HepG2 (cell line): ENCODE measurements around the gene MRI1. TPM values are rescaled to one million over a fixed set of nuclear protein-coding genes. Genes with fewer than 3 reads are reported as not detected.

Experiments
- CHCHD3 ChIP-seq: sonication (generic); formaldehyde crosslinking; IDR thresholded peaks from 2 replicates; pipeline ENCODE4 v1.8.0; 2022; ENCODE audit warnings: mild to moderate bottlenecking, missing genetic modification reagents, moderate library complexity
- CTCF ChIP-seq: sonication (generic); formaldehyde crosslinking; IDR thresholded peaks from 2 replicates; pipeline ENCODE4 v1.5.0; 2020; ENCODE audit warnings: mild to moderate bottlenecking, missing genetic modification reagents, moderate library complexity
- DRAP1 ChIP-seq: IDR thresholded peaks from 2 replicates; pipeline ENCODE4 v1.6.1; 2016; ENCODE audit warnings: missing genetic modification reagents, missing compliant biosample characterization
- DZIP1 ChIP-seq: sonication (generic); formaldehyde crosslinking; IDR thresholded peaks from 2 replicates; pipeline ENCODE4 v1.5.0; 2020; ENCODE audit warnings: mild to moderate bottlenecking, missing genetic modification reagents
- EZH2 ChIP-seq: conservative IDR thresholded peaks from 2 replicates; pipeline ENCODE4 v1.6.1; 2012; ENCODE audit warnings: mild to moderate bottlenecking, low read depth, low read length, moderate library complexity
- MLXIP ChIP-seq: sonication (generic); formaldehyde crosslinking; IDR thresholded peaks from 2 replicates; pipeline ENCODE4 v1.9.0; 2021; ENCODE audit warnings: missing genetic modification reagents, borderline replicate concordance
- MTA1 ChIP-seq: sonication (generic); formaldehyde crosslinking; IDR thresholded peaks from 2 replicates; pipeline ENCODE4 v1.4.0; 2020; ENCODE audit warnings: missing genetic modification reagents, mild to moderate bottlenecking, borderline replicate concordance
- RFX1 ChIP-seq: fragments of 450-650 bp; IDR thresholded peaks from 2 replicates; pipeline ENCODE4 v1.6.1; 2017
- RXRA ChIP-seq: sonication (generic); formaldehyde crosslinking; IDR thresholded peaks from 2 replicates; pipeline ENCODE4 v1.5.1; 2020; ENCODE audit warnings: missing genetic modification reagents
- SIN3A ChIP-seq: IDR thresholded peaks from 2 replicates; pipeline ENCODE4 v1.6.1; 2011; ENCODE audit warnings: low read depth, mild to moderate bottlenecking, control low read depth, low read length, borderline replicate concordance
- SNAPC2 ChIP-seq: sonication (generic); formaldehyde crosslinking; IDR thresholded peaks from 2 replicates; pipeline ENCODE4 v1.8.1; 2022; ENCODE audit warnings: mild to moderate bottlenecking, missing genetic modification reagents
- THAP11 ChIP-seq: IDR thresholded peaks from 2 replicates; pipeline ENCODE4 v1.6.1; 2016; ENCODE audit warnings: missing biosample characterization, missing genetic modification reagents
- ZNF138 ChIP-seq: sonication (generic); formaldehyde crosslinking; IDR thresholded peaks from 2 replicates; pipeline ENCODE4 v1.5.0; 2020; ENCODE audit warnings: mild to moderate bottlenecking, low read depth, missing genetic modification reagents
- ZNF235 ChIP-seq: sonication (generic); formaldehyde crosslinking; IDR thresholded peaks from 2 replicates; pipeline ENCODE4 v1.8.1; 2023; ENCODE audit warnings: mild to moderate bottlenecking, missing genetic modification reagents, borderline replicate concordance
- ZNF446 ChIP-seq: sonication (generic); formaldehyde crosslinking; IDR thresholded peaks from 2 replicates; pipeline ENCODE4 v1.5.0; 2020; ENCODE audit warnings: mild to moderate bottlenecking, missing genetic modification reagents
- ZNF484 ChIP-seq: sonication (generic); formaldehyde crosslinking; IDR thresholded peaks from 2 replicates; pipeline ENCODE4 v1.5.1; 2020; ENCODE audit warnings: mild to moderate bottlenecking, low read depth, missing genetic modification reagents, borderline replicate concordance
- ZNF510 ChIP-seq: sonication (generic); formaldehyde crosslinking; IDR thresholded peaks from 2 replicates; pipeline ENCODE4 v1.4.0; 2020; ENCODE audit warnings: low read depth, mild to moderate bottlenecking, missing genetic modification reagents
- ZNF552 ChIP-seq: sonication (generic); formaldehyde crosslinking; IDR thresholded peaks from 2 replicates; pipeline ENCODE4 v1.9.0; 2022; ENCODE audit warnings: missing genetic modification reagents, mild to moderate bottlenecking, borderline replicate concordance
- ZNF766 ChIP-seq: sonication (generic); formaldehyde crosslinking; IDR thresholded peaks from 2 replicates; pipeline ENCODE4 v1.5.0; 2020; ENCODE audit warnings: missing genetic modification reagents, borderline replicate concordance
- polyA plus RNA-seq, 8 experiments: library from polyadenylated mRNA; depleted of rRNA in 3 of 8; stranded (reverse) in 7 of 8; unstranded in 1 of 8; fragments of >200 nt; fragmentation: Illumina TruSeq in 4 of 8; extraction: Trizol in 4 of 8; gene quantifications; 2 replicates each; pipeline versions ENCODE4 v1.2.1 to v1.2.3, GENCODE V29; 2011 to 2016; ENCODE audit warnings: low read depth in 4 of 8, missing spikeins in 1 of 8, mixed read lengths in 1 of 8; ENCODE audit not compliant: insufficient read depth in 1 of 8
- total RNA-seq, 5 experiments: library from RNA; depleted of rRNA; stranded (reverse); fragments of >200 nt; fragmentation: Illumina TruSeq; extraction: Trizol; gene quantifications; 2 replicates each; pipeline ENCODE4 v1.2.3, GENCODE V29; 2016; ENCODE audit warnings: low read depth in 1 of 5
- TF ChIP-seq, protein P1 (sequence below): sonication (generic); formaldehyde crosslinking; IDR thresholded peaks from 2 replicates; pipeline ENCODE4 v1.5.0; 2020; ENCODE audit warnings: missing genetic modification reagents

Gene MRI1
- total and polyA plus RNA-seq, 2 of the 13 experiments (the other 11 are each of a cell fraction or from before 2014, with no cell fraction given), result 20.1 to 20.6 TPM

DNA sequence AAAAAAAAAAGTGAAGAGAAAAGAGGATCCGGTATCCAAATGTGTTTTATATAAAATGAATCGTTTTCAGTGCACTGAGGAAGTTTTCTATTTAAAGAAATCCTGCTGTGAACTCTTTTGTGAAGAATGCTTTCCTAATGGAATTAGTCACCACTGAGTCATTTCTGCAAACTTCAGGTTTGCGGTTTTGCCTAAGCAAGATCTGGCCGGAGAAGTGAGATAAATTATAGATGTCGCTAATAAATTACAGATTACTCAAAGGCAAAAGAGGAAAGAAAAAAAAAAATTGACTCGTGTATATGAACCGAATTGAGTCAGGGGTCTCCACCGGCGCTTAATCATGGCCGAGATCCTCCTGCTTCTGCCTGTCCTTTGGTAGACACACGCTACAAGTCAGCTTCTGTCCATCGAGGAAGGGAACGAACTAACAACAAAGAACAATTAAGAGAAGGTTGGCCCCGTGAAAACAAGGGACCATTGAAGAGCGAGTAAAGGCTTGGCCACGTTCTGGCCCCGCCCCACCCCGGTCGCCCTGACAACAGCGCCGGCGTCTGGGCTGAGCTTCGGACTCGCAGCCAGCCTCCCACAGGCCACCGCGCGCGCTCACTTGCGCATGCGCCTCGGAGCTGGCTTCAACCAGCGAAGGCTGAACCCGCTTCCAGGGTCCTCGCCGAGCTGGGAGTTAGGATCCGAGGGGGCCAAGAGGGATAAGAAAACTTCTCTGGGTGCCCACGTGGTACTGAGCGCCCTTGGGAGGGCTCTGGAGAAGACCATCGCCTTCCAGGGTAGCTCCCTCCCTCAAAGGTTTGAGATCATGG, 33.0 kb upstream of the MRI1 start (continued):
- no peak for TF ChIP-seq ZNF138
- TF ChIP-seq ZNF510, result no peak
- TF ChIP-seq ZNF484 (CRISPR knock-in tag), result no peak
- TF ChIP-seq MLXIP, result no peak
- TF ChIP-seq CTCF, result no peak
- no peak for TF ChIP-seq EZH2
- no peak for TF ChIP-seq DZIP1 (CRISPR knock-in tag)
- no peak for TF ChIP-seq ZNF552 (CRISPR knock-in tag)
- no peak for TF ChIP-seq MTA1 (CRISPR knock-in tag)
- TF ChIP-seq ZNF446 (CRISPR knock-in tag), result no peak
- TF ChIP-seq RXRA (CRISPR knock-in tag), result 0 out of 2 replicates have a peak, but pooled peaks have one; percentile 41
- 0 out of 2 replicates have a peak, but pooled peaks have one; percentile 49 for TF ChIP-seq THAP11 (CRISPR knock-in tag)
- TF ChIP-seq, protein P1, sequence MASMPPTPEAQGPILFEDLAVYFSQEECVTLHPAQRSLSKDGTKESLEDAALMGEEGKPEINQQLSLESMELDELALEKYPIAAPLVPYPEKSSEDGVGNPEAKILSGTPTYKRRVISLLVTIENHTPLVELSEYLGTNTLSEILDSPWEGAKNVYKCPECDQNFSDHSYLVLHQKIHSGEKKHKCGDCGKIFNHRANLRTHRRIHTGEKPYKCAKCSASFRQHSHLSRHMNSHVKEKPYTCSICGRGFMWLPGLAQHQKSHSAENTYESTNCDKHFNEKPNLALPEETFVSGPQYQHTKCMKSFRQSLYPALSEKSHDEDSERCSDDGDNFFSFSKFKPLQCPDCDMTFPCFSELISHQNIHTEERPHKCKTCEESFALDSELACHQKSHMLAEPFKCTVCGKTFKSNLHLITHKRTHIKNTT, result no peak
- peak; percentile 69; the same call in 1 of the 2 replicates for TF ChIP-seq SIN3A
- no peak for TF ChIP-seq SNAPC2 (CRISPR knock-in tag)
- TF ChIP-seq DRAP1 (CRISPR knock-in tag), result peak; percentile 72
- TF ChIP-seq ZNF235 (CRISPR knock-in tag), result no peak
- TF ChIP-seq RFX1, result peak; percentile 99
- TF ChIP-seq ZNF766 (CRISPR knock-in tag), result no peak
- no peak for TF ChIP-seq CHCHD3
